MM.1S (cell line): ENCODE data around the gene MOB2.

Experiments
- EZH2 ChIP-seq: fragments of 300-600 bp; sonication (generic); optimal IDR thresholded peaks from 2 replicates; pipeline ENCODE3; 2017; ENCODE audit warnings: low read depth, mild to moderate bottlenecking, antibody characterized with exemption, low read length, mixed read lengths
- EZH2phosphoT487 ChIP-seq: fragments of 300-600 bp; sonication (generic); IDR thresholded peaks from 2 replicates; pipeline ENCODE4 v1.6.1; 2018; ENCODE audit warnings: antibody characterized with exemption, low read length
- TF ChIP-seq, protein P1 (sequence below): fragments of 300-600 bp; sonication (generic); IDR thresholded peaks from 2 replicates; pipeline ENCODE4 v1.5.1; 2016; ENCODE audit warnings: antibody characterized with exemption, low read length, mixed read lengths

DNA sequence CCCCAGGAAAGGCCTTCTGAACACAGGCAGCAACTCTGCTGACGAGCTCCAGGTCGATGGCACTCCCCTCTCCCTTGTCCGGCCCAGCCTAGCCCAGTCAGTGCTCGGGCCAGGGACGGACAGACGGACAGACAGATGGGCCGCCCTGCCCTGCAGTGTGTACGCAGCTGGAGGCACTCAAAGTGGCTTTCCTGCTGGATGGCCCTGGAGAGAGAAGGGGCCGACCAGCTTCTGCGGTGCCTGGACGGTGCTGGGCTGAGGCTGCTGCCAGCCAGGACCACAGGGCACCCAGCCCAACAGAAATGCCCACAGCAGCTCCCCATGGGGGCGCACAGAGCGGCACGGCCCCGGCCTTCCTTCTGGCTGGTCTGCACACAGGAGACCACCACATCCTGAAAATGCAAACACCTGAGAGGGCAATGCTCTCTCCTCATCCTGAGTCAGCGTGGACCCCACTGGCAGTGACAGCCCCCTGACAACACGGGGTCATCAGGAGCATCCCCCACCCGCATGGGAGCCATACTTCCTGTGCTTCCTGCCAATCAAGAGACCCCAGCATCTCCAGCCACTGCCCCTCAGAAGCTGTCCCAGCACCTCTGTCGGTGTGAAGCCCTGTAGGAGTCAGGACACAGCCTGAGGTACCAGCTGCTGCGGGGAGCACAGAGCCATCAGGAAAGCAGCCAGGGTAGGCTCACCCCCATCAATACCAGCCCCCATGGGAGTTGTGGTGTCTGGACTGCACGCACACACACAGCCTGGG lies 692 bp upstream of the MOB2 start:
- TF ChIP-seq, protein P1, sequence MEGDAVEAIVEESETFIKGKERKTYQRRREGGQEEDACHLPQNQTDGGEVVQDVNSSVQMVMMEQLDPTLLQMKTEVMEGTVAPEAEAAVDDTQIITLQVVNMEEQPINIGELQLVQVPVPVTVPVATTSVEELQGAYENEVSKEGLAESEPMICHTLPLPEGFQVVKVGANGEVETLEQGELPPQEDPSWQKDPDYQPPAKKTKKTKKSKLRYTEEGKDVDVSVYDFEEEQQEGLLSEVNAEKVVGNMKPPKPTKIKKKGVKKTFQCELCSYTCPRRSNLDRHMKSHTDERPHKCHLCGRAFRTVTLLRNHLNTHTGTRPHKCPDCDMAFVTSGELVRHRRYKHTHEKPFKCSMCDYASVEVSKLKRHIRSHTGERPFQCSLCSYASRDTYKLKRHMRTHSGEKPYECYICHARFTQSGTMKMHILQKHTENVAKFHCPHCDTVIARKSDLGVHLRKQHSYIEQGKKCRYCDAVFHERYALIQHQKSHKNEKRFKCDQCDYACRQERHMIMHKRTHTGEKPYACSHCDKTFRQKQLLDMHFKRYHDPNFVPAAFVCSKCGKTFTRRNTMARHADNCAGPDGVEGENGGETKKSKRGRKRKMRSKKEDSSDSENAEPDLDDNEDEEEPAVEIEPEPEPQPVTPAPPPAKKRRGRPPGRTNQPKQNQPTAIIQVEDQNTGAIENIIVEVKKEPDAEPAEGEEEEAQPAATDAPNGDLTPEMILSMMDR = no peak
- TF ChIP-seq EZH2phosphoT487 (no peak), EZH2 (no peak)
